Gastrocnemius medialis (tissue), 4 donors: ENCODE results near the gene RICTOR. TPM values are rescaled to one million over a fixed set of nuclear protein-coding genes. Genes with fewer than 3 reads are reported as not detected.
"Not testable (repeated sequence)": the region's sequence is repeated elsewhere in the genome, so short reads cannot be mapped to it uniquely, and the experiment has no call there.

Experiments used
- ATAC-seq, 2 donors: fragments of 150-250 bp; one replicate each; pipeline ENCODE4 v1.9.1; 2016
- DNase-seq, 2 donors: peaks; one replicate each; pipeline ENCODE4 v3.0.0-alpha.2; 2019
- H3K27ac ChIP-seq, 4 donors: fragments of 200-600 bp; sonication (generic); 1 replicate in 1 of 4; 2 replicates in 3 of 4; pipeline ENCODE4 v1.5.1; 2016 to 2018; ENCODE audit warnings: mild to moderate bottlenecking in 2 of 4, moderate library complexity in 1 of 4
- H3K27me3 ChIP-seq, 3 donors: fragments of 200-600 bp; sonication (generic) in 2 of 3; 1 replicate in 1 of 3; 2 replicates in 2 of 3; pipeline versions ENCODE4 v1.5.1 to v1.6.0; 2016 to 2019; ENCODE audit warnings: mild to moderate bottlenecking in 1 of 3, moderate library complexity in 1 of 3
- H3K36me3 ChIP-seq, 2 donors: fragments of 200-600 bp; sonication (generic) in 1 of 2; one replicate each; pipeline ENCODE4 v1.5.1; 2017 to 2018
- H3K4me1 ChIP-seq, 2 donors: fragments of 200-600 bp; sonication (generic) in 1 of 2; one replicate each; pipeline ENCODE4 v1.5.1; 2016 to 2017; ENCODE audit warnings: mild to moderate bottlenecking in 2 of 2
- H3K4me3 ChIP-seq, 4 donors: fragments of 200-600 bp; sonication (generic) in 3 of 4; 1 replicate in 1 of 4; 2 replicates in 3 of 4; pipeline ENCODE4 v1.5.1; 2016 to 2019; ENCODE audit warnings: mild to moderate bottlenecking in 2 of 4
- H3K9me3 ChIP-seq, 3 donors: fragments of 200-600 bp; sonication (generic) in 2 of 3; 1 replicate in 1 of 3; 2 replicates in 2 of 3; pipeline ENCODE4 v1.5.1; 2016 to 2019
- POLR2A ChIP-seq, 2 donors: fragments of 450-650 bp; IDR thresholded peaks; one replicate each; pipeline ENCODE4 v1.6.1; 2017; ENCODE audit warnings: antibody characterized with exemption in 2 of 2, mild to moderate bottlenecking in 2 of 2, moderate library complexity in 2 of 2
- in situ Hi-C, 4 donors: fragments of 200-750 bp; cut with MboI; loops; one replicate each; pipeline versions ENCODE4 v1.15.0 to v1.8.0; 2017; ENCODE audit warnings: low sequenced_read_pairs in 4 of 4
- intact Hi-C: fragments of 100-400 bp; cut with DNase I; formaldehyde crosslinking; loops from one replicate; pipeline ENCODE4 v1.15.1; 2023; ENCODE audit warnings: low total_unique reads
- total RNA-seq, 4 donors: library from RNA; depleted of rRNA; stranded (reverse); fragments of >200 nt; gene quantifications; one replicate each; pipeline versions ENCODE4 v1.1.0 to v1.2.3, GENCODE V29; 2016
- TF ChIP-seq, protein P1 (sequence below), 5 experiments: fragments of 450-650 bp in 3 of 5; fragments of 200-600 bp in 2 of 5; sonication (generic) in 2 of 5; IDR thresholded peaks in 4 of 5; conservative IDR thresholded peaks in 1 of 5; 1 replicate in 4 of 5; 2 replicates in 1 of 5; pipeline ENCODE4 v1.5.1; 2016 to 2019; ENCODE audit warnings: antibody characterized with exemption in 5 of 5, mild to moderate bottlenecking in 3 of 5, moderate library complexity in 3 of 5

The RICTOR gene
- total RNA-seq, 4 donors from 2014 or later, result 28.9 to 56.9 (median 37.0) TPM

DNA sequence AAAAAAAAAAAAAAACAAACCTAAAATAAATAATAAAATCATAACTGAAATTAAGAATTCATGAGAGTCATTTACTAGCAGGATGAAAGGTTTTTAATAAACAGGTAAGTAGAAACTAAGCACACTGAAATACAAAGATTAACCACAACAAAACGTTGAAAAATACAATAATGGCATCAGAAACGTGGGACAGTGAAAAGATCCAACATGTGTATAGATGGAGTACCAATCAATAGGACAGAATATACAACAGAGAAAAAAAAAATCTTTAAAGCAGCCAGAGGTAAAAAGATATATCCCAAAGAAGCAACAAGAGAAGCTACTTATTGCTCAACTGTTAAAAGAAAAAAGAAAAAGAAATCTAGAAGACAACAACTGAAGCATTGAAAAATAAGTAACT lies 75.2 kb downstream of the RICTOR start:
- intact Hi-C loops (loop anchor here (5.0 kb wide), 1 partner anchor 283 kb away; no protein-coding TSS in a partner anchor), in situ Hi-C loops (loop anchor here in 1 of 4 donors (10.0 kb wide), 1 partner anchor 86 kb away; no protein-coding TSS in a partner anchor)
- Histone ChIP-seq H3K9me3 (no peaks in the 10 kb centered on the region), H3K36me3 (peaks cover 0 to 4% of the 10 kb centered on the region in 2 donors), H3K4me3 (no peak overlapping the region), H3K27me3 (no peaks in the 10 kb centered on the region), H3K4me1 (peaks cover 7 to 20% of the 10 kb centered on the region in 2 donors), H3K27ac (peak overlapping the region in 2 of 4 donors; percentile 14 to 16)
- ATAC-seq (no peak), DNase-seq (no peak)
- TF ChIP-seq, protein P1, sequence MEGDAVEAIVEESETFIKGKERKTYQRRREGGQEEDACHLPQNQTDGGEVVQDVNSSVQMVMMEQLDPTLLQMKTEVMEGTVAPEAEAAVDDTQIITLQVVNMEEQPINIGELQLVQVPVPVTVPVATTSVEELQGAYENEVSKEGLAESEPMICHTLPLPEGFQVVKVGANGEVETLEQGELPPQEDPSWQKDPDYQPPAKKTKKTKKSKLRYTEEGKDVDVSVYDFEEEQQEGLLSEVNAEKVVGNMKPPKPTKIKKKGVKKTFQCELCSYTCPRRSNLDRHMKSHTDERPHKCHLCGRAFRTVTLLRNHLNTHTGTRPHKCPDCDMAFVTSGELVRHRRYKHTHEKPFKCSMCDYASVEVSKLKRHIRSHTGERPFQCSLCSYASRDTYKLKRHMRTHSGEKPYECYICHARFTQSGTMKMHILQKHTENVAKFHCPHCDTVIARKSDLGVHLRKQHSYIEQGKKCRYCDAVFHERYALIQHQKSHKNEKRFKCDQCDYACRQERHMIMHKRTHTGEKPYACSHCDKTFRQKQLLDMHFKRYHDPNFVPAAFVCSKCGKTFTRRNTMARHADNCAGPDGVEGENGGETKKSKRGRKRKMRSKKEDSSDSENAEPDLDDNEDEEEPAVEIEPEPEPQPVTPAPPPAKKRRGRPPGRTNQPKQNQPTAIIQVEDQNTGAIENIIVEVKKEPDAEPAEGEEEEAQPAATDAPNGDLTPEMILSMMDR (IDR thresholded peaks at IDR 0.05 in 4 of 5, conservative IDR thresholded peaks at IDR 0.05 in 1 of 5), result no peak
- TF ChIP-seq POLR2A (IDR thresholded peaks at IDR 0.05), result no peak

DNA sequence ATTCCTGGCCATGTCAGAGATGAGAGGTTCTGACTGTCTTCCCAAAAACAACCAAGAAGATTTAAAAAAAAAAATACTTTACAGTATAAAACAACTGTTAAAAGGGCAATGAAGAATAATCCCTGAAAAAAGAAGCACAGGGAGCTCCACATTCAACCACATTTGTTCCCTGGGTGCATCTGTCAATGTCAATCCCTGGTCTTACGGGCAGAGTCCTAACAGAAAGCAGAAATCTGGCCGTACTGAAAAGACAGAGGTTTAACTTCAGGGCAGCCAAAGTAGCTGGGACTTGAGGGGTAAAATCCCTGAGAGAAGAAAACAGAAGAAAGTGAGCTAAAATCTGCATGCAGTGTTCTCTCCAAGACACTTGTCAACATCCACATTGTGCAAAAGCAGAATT lies 76.6 kb downstream of the RICTOR start:
- H3K27ac ChIP-seq, result peak overlapping the region; percentile 37 to 63 (median 51)
- in situ Hi-C loops, result loop anchor here in 1 of 4 donors (10.0 kb wide), 1 partner anchor 87 kb away; no protein-coding TSS in a partner anchor
- TF ChIP-seq POLR2A (IDR thresholded peaks at IDR 0.05), result no peak
- ATAC-seq (peak in 1 of 2 donors; percentile 49), DNase-seq (no peak)
- peaks cover 0 to 4% of the 10 kb centered on the region in 2 donors for H3K36me3 ChIP-seq
- no peaks in the 10 kb centered on the region for H3K9me3 ChIP-seq
- intact Hi-C loops, result loop anchor here (5.0 kb wide), 1 partner anchor 285 kb away; no protein-coding TSS in a partner anchor
- peaks cover 7 to 20% of the 10 kb centered on the region in 2 donors for H3K4me1 ChIP-seq
- H3K27me3 ChIP-seq, result no peaks in the 10 kb centered on the region
- no peak overlapping the region for H3K4me3 ChIP-seq

DNA sequence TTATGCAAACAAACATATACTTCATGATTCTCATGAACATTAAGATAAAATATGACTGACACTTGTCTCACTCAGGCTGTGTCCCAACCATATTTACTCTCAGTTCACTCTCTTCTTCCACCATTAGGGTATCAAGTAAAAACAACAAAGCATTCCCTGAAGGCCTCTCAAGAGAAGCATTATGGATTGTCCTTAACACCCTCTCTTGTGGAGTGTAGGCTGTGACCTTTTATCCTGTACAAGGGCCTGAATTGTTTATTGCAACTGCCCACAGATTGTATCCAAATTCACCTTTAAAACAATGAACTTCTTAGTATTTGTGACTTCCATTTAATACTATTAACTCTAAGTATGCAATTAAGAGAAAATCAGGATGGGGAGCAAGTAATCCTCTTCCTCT lies 78.1 kb downstream of the RICTOR start:
- TF ChIP-seq, protein P1 (IDR thresholded peaks at IDR 0.05 in 4 of 5, conservative IDR thresholded peaks at IDR 0.05 in 1 of 5), result no peak
- no peak for TF ChIP-seq POLR2A (IDR thresholded peaks at IDR 0.05)
- in situ Hi-C loops (loop anchor here in 1 of 4 donors (10.0 kb wide), 1 partner anchor 89 kb away; no protein-coding TSS in a partner anchor), intact Hi-C loops (loop anchor here (5.0 kb wide), 1 partner anchor 286 kb away; no protein-coding TSS in a partner anchor)
- Histone ChIP-seq H3K4me1 (peaks cover 7 to 17% of the 10 kb centered on the region in 2 donors), H3K36me3 (peaks cover 0 to 4% of the 10 kb centered on the region in 2 donors), H3K9me3 (no peaks in the 10 kb centered on the region), H3K27me3 (no peaks in the 10 kb centered on the region), H3K4me3 (no peak overlapping the region), H3K27ac (peak overlapping the region in 2 of 4 donors; percentile 6 to 20)
- no peak for DNase-seq
- ATAC-seq, result no peak

DNA sequence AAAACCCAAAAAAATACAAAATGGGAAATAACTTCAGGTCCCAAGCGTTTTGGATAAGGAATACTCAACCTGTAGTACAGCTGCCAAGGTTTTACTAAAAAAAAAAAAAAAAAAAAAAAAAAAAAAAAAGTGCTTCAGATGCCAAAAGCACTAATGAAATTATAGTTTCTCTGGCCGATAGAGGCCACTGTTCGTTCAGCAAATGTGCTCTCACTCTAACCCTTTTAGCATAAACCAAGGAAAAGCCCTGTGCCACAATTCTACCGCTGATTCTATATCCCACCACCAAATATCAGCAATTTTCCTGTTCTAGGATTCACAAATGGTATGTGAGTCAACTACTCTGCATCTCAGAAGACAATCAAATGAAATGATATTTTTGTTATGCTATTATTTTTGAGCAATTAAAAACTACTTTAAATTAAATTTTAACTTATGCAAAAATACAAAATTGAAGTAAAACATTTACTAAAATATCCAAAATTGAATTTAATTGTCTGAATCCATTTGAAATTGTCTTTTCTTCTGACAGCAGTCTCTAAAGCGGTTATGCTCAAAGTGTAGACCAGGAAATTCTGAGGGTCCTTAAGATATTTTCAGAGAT lies 79.8 kb downstream of the RICTOR start:
- no peaks in the 10 kb centered on the region for H3K27me3 ChIP-seq
- peaks cover 0 to 9% of the 10 kb centered on the region in 2 donors for H3K36me3 ChIP-seq
- intact Hi-C loops (loop anchor here (1.0 kb wide), 1 partner anchor 86 kb away; no protein-coding TSS in a partner anchor), in situ Hi-C loops (loop anchor here in 3 of 4 donors (5.0 to 10.0 kb wide), 2 partner anchors 88 to 90 kb away; no protein-coding TSS in a partner anchor)
- DNase-seq, result peak in 1 of 2 donors; percentile 24
- H3K4me1 ChIP-seq, result peaks cover 7 to 15% of the 10 kb centered on the region in 2 donors
- TF ChIP-seq, protein P1 (IDR thresholded peaks at IDR 0.05 in 4 of 5, conservative IDR thresholded peaks at IDR 0.05 in 1 of 5), result peak in 4 of 5 experiments; percentile 31 to 55 (median 42)
- TF ChIP-seq POLR2A (IDR thresholded peaks at IDR 0.05), result no peak
- ATAC-seq, result peak; percentile 81 to 84
- no peak overlapping the region for H3K4me3 ChIP-seq
- no peak overlapping the region for H3K27ac ChIP-seq
- no peaks in the 10 kb centered on the region for H3K9me3 ChIP-seq

DNA sequence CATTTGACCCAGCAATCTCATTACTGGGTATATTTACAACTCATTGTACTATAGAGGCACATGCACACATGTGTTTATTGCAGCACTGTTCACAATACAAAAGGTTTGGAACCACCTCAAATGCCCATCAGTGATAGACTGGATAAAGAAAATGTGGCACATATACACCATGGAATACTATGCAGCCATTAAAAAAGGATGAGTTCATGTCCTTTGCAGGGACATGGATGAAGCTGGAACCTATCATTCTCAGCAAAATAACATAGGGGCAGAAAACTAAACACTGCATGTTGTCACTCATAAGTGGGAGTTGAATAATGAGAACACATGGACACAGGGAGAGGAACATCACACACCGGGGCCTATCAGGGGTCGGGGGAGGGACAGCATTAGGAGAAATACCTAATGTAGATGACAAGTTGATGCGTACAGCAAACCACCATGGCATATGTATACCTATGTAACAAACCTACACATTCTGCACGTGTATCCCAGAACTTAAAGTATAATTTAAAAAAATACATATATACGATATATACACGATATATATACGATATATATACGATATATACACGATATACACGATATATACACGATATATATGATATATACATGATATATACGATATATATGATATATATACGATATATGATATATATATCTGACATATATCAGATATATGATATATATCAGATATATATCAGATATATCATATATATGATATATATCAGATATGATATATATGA lies 84.1 kb downstream of the RICTOR start:
- H3K4me3 ChIP-seq, H3K27ac ChIP-seq, H3K9me3 ChIP-seq, ATAC-seq, DNase-seq, intact Hi-C loops, H3K36me3 ChIP-seq, H3K4me1 ChIP-seq, H3K27me3 ChIP-seq: not testable (repeated sequence)
- in situ Hi-C loops, result loop anchor here in 3 of 4 donors (5.0 to 10.0 kb wide), 2 partner anchors 92 to 95 kb away; no protein-coding TSS in a partner anchor
